ENCODE results near the gene RASEF.
"Not testable (repeated sequence)": the region's sequence is repeated elsewhere in the genome, so short reads cannot be mapped to it uniquely, and the experiment has no call there.

- TF ChIP-seq POLR2A (IDR thresholded peaks at IDR 0.05); CTCF (IDR thresholded peaks at IDR 0.05 in 4 of 5, conservative IDR thresholded peaks at IDR 0.05 in 1 of 5): not testable (repeated sequence)
Measured at GRCh38 chr9:83075932-83076331, 13.0 kb upstream of the RASEF start.
